Measurements from ENCODE around the gene SF3B6. TPM values are rescaled to one million over a fixed set of nuclear protein-coding genes. Genes with fewer than 3 reads are reported as not detected.

Gene SF3B6
- total RNA-seq, 2 experiments from 2014 or later, result 59.8 to 62.6 TPM

- Mint-ChIP-seq H3K27ac (no peak overlapping the region), H3K27me3 (no peaks in the 10 kb centered on the region), H3K36me3 (ENCODE audit: low read depth) (no peaks in the 10 kb centered on the region), H3K9me3 (no peaks in the 10 kb centered on the region), H3K4me1 (ENCODE audit: low read depth) (no peaks in the 10 kb centered on the region), H3K4me3 (no peak overlapping the region)
- Histone ChIP-seq H3K9me3 (ENCODE audit: control insufficient read depth in 1 of 2, insufficient read depth in 1 of 2, low read length in 2 of 2) (no peaks in the 10 kb centered on the region), H3K36me3 (ENCODE audit: insufficient read depth, low read length) (no peaks in the 10 kb centered on the region), H3K27me3 (ENCODE audit: control insufficient read depth in 1 of 2, insufficient read depth in 2 of 2, low read length in 2 of 2) (peaks cover 0 to 5% of the 10 kb centered on the region in 2 experiments), H3K4me1 (ENCODE audit: insufficient read depth, low read length) (no peaks in the 10 kb centered on the region), H3K27ac (ENCODE audit: low read depth in 1 of 2, low read length in 2 of 2) (no peak overlapping the region), H3K4me3 (ENCODE audit: low read length) (no peak overlapping the region)
- ChIA-PET POLR2A (interaction anchor here (2.1 kb wide), 1 partner anchor 18 kb away, joined by 6 read pairs; the partner anchor contains the start of gene SF3B6), CTCF (no interaction called here)
- DNase-seq (no peak), ATAC-seq (ENCODE audit: poor library complexity) (no peak)
- intact Hi-C loops (cut with DNase I, micrococcal nuclease), result no loop called here
- TF ChIP-seq CTCF (IDR thresholded peaks at IDR 0.05), result no peak
Measured at GRCh38 chr2:24058564-24059271, 17.4 kb downstream of the SF3B6 start.

- no peaks in the 10 kb centered on the region for H3K36me3 ChIP-seq (ENCODE audit: insufficient read depth, low read length)
- intact Hi-C loops (cut with DNase I, micrococcal nuclease), result no loop called here
Measured at GRCh38 chr2:24055750-24056149, 20.4 kb downstream of the SF3B6 start.

GRCh38 chr2:24054366-24055010 lies 21.6 kb downstream of the SF3B6 start:
- no peak for DNase-seq
- no peak overlapping the region for H3K4me3 ChIP-seq (ENCODE audit: low read length)
- CTCF ChIA-PET, result no interaction called here
- no peak for ATAC-seq (ENCODE audit: poor library complexity)
- H3K36me3 ChIP-seq (ENCODE audit: insufficient read depth, low read length), result no peaks in the 10 kb centered on the region
- peaks cover 10% of the 10 kb centered on the region for H3K4me1 ChIP-seq (ENCODE audit: insufficient read depth, low read length)
- intact Hi-C loops (cut with DNase I, micrococcal nuclease), result no loop called here
- H3K27ac ChIP-seq (ENCODE audit: low read depth in 1 of 2, low read length in 2 of 2), result no peak overlapping the region
- H3K27me3 ChIP-seq (ENCODE audit: control insufficient read depth in 1 of 2, insufficient read depth in 2 of 2, low read length in 2 of 2), result peaks cover 4 to 17% of the 10 kb centered on the region in 2 experiments
- no peak for TF ChIP-seq CTCF (IDR thresholded peaks at IDR 0.05)
- no peaks in the 10 kb centered on the region for H3K9me3 ChIP-seq (ENCODE audit: control insufficient read depth in 1 of 2, insufficient read depth in 1 of 2, low read length in 2 of 2)
- Mint-ChIP-seq H3K9me3 (no peaks in the 10 kb centered on the region), H3K27ac (no peak overlapping the region), H3K4me1 (ENCODE audit: low read depth) (peaks cover under 1% of the 10 kb centered on the region), H3K36me3 (ENCODE audit: low read depth) (no peaks in the 10 kb centered on the region), H3K4me3 (no peak overlapping the region), H3K27me3 (peaks cover 4% of the 10 kb centered on the region)
- POLR2A ChIA-PET, result no interaction called here

More at GRCh38 chr2:24055750-24056149, 20.4 kb downstream of the SF3B6 start:
- no peak for TF ChIP-seq CTCF (IDR thresholded peaks at IDR 0.05)
- no peak overlapping the region for H3K27ac Mint-ChIP-seq
- Histone ChIP-seq H3K4me1 (ENCODE audit: insufficient read depth, low read length) (no peaks in the 10 kb centered on the region), H3K9me3 (ENCODE audit: control insufficient read depth in 1 of 2, insufficient read depth in 1 of 2, low read length in 2 of 2) (no peaks in the 10 kb centered on the region), H3K4me3 (ENCODE audit: low read length) (no peak overlapping the region), H3K27ac (ENCODE audit: low read depth in 1 of 2, low read length in 2 of 2) (no peak overlapping the region), H3K27me3 (ENCODE audit: control insufficient read depth in 1 of 2, insufficient read depth in 2 of 2, low read length in 2 of 2) (peaks cover 0 to 5% of the 10 kb centered on the region in 2 experiments)
- ATAC-seq (ENCODE audit: poor library complexity) (no peak), DNase-seq (no peak)
- H3K9me3 Mint-ChIP-seq, result no peaks in the 10 kb centered on the region
- H3K27me3 Mint-ChIP-seq, result peaks cover 4% of the 10 kb centered on the region
- no peaks in the 10 kb centered on the region for H3K4me1 Mint-ChIP-seq (ENCODE audit: low read depth)
- ChIA-PET CTCF (no interaction called here), POLR2A (no interaction called here)
- no peaks in the 10 kb centered on the region for H3K36me3 Mint-ChIP-seq (ENCODE audit: low read depth)
- H3K4me3 Mint-ChIP-seq, result no peak overlapping the region
